Nucleus accumbens (tissue), 56 donors: ENCODE data around the gene FBXL13.
"Not testable (repeated sequence)": the region's sequence is repeated elsewhere in the genome, so short reads cannot be mapped to it uniquely, and the experiment has no call there.

Experiments used
- DNase-seq, 56 donors: peaks; one replicate each; lab custom pipeline; 2025; lab: John Stamatoyannopoulos, UW

Gene FBXL13

GRCh38 chr7:102790364-102791100 is 284.1 kb downstream of the FBXL13 start:
- DNase-seq = not testable (repeated sequence)

DNA sequence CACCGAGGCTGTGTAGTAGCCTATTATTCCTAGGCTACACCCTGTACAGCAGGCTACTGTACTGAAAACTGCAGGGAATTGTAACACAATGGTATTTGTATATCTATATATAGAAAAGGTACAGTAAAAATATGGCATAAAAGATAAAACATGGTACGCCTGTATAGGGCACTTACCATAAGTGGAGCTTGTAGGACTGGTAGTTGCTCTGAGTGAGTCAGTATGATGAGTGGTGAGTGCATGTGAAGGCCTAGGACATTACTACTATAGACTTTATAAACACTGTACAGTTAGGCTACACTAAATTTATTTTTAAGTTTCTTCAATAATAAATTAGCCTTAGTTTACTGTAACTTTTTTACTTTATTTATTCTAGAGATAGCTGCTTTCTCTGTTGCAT is 285.8 kb downstream of the FBXL13 start:
- not testable (repeated sequence) for DNase-seq

- DNase-seq = not testable (repeated sequence)
These were observed 293.7 kb downstream of the FBXL13 start for GRCh38 chr7:102780926-102781325.

GRCh38 chr7:102778663-102779062 is 295.9 kb downstream of the FBXL13 start:
- not testable (repeated sequence) for DNase-seq

GRCh38 chr7:102776217-102776616 is 298.4 kb downstream of the FBXL13 start:
- not testable (repeated sequence) for DNase-seq

DNA sequence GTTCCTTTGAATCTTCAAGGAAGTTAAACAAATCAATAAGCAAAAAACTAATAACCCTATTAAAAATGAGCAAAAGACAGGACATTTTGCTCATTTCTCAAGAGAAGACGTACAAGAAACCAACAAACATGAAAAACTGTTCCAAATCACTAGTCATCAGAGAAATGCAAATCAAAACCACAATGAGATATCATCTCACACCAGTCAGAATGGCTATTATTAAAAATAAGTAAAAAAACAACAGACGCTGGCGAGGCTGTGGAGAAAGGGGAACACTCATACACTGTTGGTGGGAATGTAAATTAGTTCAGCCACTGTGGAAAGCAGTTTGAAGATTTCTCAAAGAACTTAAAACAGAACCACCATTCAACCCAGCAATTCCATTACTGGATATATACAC is 304.1 kb downstream of the FBXL13 start:
- not testable (repeated sequence) for DNase-seq

DNA sequence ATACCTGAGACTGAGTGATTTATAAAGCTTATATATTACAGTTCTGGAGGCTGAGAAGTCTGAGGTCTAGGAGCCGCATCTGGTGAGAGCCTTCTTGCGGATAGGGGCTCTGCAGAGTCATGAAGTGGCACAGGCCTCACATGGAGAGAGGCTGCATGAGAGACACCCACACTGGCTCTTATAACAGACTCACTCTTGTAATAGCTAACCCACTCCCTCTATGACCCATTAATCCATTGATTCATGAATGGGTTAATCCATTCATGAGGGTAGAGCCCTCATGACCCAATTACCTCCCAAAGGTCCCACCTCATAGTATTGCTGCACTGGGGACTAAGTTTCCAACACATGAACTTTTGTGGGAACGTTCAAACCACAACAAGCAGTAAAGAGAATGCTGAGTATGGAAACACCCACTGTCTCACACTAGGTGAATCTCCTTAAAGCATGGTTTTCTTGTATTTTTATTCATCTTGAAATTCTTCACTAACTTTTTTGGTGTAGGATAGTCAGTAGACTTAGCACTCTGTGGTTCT is 304.9 kb downstream of the FBXL13 start:
- DNase-seq = not testable (repeated sequence)

GRCh38 chr7:102763295-102763905 is 311.2 kb downstream of the FBXL13 start:
- not testable (repeated sequence) for DNase-seq
